Measurements from ENCODE around the gene KRT6B.
"Not testable (repeated sequence)": the region's sequence is repeated elsewhere in the genome, so short reads cannot be mapped to it uniquely, and the experiment has no call there.

KRT6B gene

DNA sequence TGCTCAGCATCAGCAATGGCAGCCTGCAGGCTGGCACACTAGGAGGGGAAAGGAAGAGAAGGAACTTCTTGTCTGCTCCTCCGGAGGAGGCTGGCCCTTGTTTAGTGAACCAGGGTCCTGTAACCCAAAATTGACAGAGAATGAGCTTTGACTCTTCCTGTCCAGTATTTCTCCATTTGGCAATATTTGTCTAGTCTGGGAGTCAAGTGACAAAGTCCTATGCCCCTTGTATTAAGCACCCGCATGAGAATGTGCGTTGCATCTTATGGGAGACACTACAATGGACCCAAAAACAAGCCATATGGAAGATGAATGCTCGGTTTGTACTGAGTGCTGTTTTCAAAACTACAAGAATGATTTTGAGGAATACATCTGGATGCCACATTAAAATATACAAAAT is 17.9 kb upstream of the KRT6B start:
- DNase-seq (ENCODE audit: low read depth in 2 of 2) = no peak

DNA sequence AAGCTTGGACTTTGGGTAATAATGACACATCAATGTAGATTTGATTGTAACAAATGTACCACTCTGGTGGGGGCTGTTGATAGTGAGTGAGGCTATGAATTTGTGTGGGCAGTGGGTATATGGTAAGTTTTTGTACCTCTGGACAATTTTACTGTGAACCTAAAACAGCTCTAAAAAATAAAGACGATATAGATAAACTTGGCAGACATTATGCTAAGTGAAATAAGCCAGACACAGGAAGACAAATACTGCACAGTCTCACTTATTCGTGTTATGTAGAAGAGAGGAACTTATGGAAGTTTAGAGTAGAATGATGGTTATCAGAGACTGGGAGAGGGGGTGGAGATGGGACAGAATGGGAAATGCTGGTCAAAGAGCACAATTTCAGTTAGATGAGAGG is 13.0 kb upstream of the KRT6B start:
- no peak for DNase-seq (ENCODE audit: low read depth in 2 of 2)

DNA sequence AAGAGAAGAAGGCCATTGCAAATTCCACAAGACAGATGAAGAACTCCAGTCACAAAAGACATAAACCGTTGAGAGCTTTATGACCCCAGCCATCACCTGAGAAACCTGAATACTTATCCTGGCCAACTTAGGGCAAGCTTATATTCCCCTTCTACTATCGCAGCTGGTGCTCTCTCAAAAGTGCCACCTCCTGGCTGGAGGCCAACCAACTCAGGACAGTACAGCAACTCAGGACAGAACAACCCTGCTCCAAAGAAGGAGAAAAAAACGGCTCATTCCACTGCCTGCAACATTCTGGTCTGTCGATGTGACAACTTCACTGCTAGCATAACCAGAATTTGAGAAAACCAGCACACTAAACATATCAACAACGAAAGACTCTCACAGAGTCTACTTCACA is 9.7 kb upstream of the KRT6B start:
- DNase-seq (ENCODE audit: low read depth in 2 of 2) = no peak

- DNase-seq (ENCODE audit: low read depth in 2 of 2) = no peak
Observed at GRCh38 chr12:52458861-52459260, 6.9 kb upstream of the KRT6B start.

DNA sequence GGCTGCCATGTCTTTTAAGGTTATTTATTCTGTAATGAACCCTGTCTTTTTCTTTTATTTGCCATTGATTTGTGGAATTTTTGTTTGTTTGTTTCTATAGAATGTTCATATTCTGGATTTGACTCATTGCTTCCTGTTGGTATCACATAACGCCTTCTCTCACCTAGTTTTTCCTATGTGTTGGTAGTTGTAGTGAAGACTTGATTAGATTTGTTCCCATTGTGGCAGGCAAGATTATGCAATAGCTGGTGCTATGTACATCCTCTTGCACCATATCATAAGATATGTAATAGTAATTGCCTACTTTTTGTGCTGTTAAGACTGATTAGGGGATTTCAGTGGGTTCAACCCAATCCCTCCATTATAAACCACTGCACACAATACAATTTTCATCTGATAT is 3.9 kb upstream of the KRT6B start:
- DNase-seq (ENCODE audit: low read depth in 2 of 2) = no peak

GRCh38 chr12:52454411-52455201 is 2.7 kb upstream of the KRT6B start:
- no peak for DNase-seq (ENCODE audit: low read depth in 2 of 2)

GRCh38 chr12:52448228-52448627 is 3.7 kb downstream of the KRT6B start:
- DNase-seq (ENCODE audit: low read depth in 2 of 2) = no peak

- not testable (repeated sequence) for DNase-seq (ENCODE audit: low read depth in 2 of 2)
Observed at GRCh38 chr12:52447196-52447595, 4.8 kb downstream of the KRT6B start.

DNA sequence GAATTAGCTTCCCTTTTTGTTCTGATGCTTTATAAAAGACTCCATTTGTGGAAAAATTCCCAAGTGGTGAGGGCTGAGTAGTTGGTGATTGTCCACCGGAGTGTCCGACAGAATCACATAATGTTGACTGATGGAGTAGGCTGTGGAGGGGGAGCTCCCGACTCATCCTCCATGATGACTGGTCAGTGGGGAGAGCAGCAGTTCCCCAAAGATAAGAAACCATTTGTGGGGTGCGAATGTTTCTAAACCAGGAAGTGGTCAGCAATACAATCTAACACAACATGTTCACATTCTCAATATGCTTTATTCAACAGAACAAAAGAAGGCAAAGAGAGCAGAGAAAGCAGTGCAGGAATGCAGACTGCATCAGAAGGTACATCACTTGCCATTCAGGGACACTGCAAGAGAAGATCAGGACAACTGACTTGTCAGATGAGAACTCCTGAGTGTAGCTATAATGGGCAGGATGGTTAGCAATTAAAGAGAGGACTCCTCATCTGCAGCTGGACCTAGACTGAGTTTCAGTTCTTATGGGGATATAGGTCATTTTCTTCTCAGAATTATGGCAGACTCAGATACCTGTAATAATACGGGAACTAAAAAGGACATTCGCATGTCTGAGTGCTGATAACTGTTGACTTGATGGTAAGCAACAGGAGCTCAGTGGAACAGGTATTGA is 5.4 kb downstream of the KRT6B start:
- no peak for DNase-seq (ENCODE audit: low read depth in 2 of 2)

- DNase-seq (ENCODE audit: low read depth in 2 of 2) = no peak
Observed at GRCh38 chr12:52445876-52446275, 6.1 kb downstream of the KRT6B start.

DNA sequence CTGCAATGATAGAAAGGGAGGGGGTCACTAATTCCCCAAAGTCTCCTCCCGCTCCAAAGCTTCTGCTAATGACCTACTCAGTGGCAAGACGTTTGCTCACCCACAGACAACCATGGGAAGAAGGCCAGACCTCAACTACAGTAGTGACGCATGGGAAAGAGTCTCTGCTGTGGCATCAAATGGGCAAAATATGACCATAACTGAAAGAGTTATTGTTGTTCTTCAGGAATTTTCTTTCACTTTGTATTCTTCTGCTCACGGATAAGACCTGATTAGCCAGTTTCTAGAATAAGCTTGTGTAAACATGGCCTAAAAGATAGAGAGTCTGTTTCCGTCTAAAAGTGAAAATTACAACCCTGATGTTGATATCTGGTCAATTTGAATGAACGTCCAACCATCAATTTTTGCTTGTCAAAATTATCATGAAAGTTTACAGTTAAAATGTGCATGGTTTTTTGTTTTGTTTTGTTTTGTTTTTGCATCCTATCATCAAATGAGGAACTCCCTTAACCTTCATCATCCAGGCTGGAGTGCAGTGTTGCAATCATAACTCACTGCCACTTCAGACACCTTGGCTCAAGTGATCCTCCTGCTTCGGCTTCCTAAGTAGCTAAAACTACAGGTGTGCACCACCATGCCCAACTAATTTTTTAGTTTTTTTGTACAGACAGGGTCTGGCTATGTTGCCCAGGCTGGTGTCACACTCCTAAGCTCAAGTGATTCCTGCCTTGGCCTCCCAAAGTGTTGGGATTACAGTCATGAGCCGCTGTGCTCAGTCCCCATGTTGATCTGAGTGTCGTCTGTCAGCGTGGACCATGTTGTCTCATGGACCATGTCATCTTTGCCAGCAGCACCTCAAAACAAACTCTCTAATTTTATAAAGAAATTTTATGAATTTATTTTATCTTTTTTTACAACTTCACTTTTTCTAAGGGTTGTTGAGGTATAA is 7.0 kb downstream of the KRT6B start:
- no peak for DNase-seq (ENCODE audit: low read depth in 2 of 2)

GRCh38 chr12:52443966-52444365 is 8.0 kb downstream of the KRT6B start:
- no peak for DNase-seq (ENCODE audit: low read depth in 2 of 2)

DNA sequence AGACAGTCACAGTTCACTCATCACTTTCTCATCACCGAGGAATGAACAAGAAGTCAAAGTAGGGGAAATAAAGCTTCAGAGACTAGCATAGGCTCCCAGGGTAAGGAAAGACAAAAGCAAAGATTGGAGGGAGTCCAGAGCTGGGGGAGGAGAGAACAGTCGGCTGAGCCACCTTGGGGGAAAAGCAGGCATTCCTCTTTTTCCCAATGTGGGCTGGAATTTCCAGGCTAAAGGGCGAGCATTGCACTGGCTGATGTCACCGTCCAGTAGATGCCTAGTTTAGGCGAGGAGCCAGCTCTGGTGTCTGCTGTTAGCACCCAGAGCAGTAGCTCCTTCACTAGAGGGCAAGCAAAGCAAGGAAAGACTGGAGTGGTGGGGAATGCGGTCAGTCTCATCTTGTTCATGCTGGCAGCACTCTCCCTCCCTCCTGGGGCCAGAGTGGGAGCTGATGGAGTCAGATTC is 9.3 kb downstream of the KRT6B start:
- no peak for DNase-seq (ENCODE audit: low read depth in 2 of 2)

- no peak for DNase-seq (ENCODE audit: low read depth in 2 of 2)
Observed at GRCh38 chr12:52441320-52441911, 10.5 kb downstream of the KRT6B start.

GRCh38 chr12:52440821-52441319 is 11.1 kb downstream of the KRT6B start:
- DNase-seq (ENCODE audit: low read depth in 2 of 2) = no peak

- no peak for DNase-seq (ENCODE audit: low read depth in 2 of 2)
Observed at GRCh38 chr12:52439845-52440244, 12.1 kb downstream of the KRT6B start.

DNA sequence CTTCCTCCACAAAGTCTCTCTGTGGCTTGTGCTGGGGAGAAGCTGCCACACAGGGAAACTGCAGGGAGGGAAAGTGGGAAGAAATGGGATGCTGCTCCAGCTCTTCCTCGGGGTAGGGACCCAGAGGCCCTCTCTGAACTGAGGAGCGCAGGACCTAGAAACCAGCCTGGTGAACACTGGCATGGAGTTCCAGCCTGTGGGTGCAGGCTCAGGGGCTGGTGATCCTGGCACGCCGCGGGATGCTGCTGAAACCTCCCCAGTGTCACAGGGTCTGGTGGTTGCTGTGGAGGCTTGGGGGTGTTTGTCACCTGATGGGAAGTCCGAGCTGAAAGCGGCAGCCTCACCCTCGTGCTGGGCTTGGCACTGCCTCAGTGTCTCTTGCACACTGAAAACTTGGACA is 12.5 kb downstream of the KRT6B start:
- no peak for DNase-seq (ENCODE audit: low read depth in 2 of 2)

GRCh38 chr12:52438305-52439301 is 13.3 kb downstream of the KRT6B start:
- DNase-seq (ENCODE audit: low read depth in 2 of 2) = no peak

- no peak for DNase-seq (ENCODE audit: low read depth in 2 of 2)
Observed at GRCh38 chr12:52437508-52437907, 14.4 kb downstream of the KRT6B start.

GRCh38 chr12:52436828-52437474 is 15.0 kb downstream of the KRT6B start:
- DNase-seq (ENCODE audit: low read depth in 2 of 2) = no peak

Measured in stimulated activated CD8-positive, alpha-beta memory T cell treated with anti-CD3 and anti-CD28 coated beads, Interleukin-2, amount 100 ng/mL, for 48 hours (primary cell).